ENCODE measurements around the gene LILRB3.
"Not testable (repeated sequence)": the region's sequence is repeated elsewhere in the genome, so short reads cannot be mapped to it uniquely, and the experiment has no call there.

The LILRB3 gene

GRCh38 chr19:54209058-54209810 lies 13.6 kb downstream of the LILRB3 start:
- no peak for DNase-seq

GRCh38 chr19:54208784-54209057 lies 14.1 kb downstream of the LILRB3 start:
- no peak for DNase-seq

- DNase-seq = no peak
These were observed 14.6 kb downstream of the LILRB3 start for GRCh38 chr19:54207983-54208783.

GRCh38 chr19:54207676-54207982 lies 15.2 kb downstream of the LILRB3 start:
- no peak for DNase-seq

GRCh38 chr19:54207193-54207592 lies 15.6 kb downstream of the LILRB3 start:
- DNase-seq = not testable (repeated sequence)

- no peak for DNase-seq
These were observed 16.0 kb downstream of the LILRB3 start for GRCh38 chr19:54206831-54207177.

- no peak for DNase-seq
These were observed 16.6 kb downstream of the LILRB3 start for GRCh38 chr19:54206030-54206830.

GRCh38 chr19:54204767-54205468 lies 17.9 kb downstream of the LILRB3 start:
- DNase-seq = no peak

GRCh38 chr19:54203151-54203611 lies 19.6 kb downstream of the LILRB3 start:
- DNase-seq = no peak

- no peak for DNase-seq
These were observed 20.8 kb downstream of the LILRB3 start for GRCh38 chr19:54201980-54202379.

- no peak for DNase-seq
These were observed 21.6 kb downstream of the LILRB3 start for GRCh38 chr19:54201172-54201701.

- no peak for DNase-seq
These were observed 23.4 kb downstream of the LILRB3 start for GRCh38 chr19:54199401-54199800.

- no peak for DNase-seq
These were observed 25.7 kb downstream of the LILRB3 start for GRCh38 chr19:54197121-54197520.

GRCh38 chr19:54196536-54196935 lies 26.3 kb downstream of the LILRB3 start:
- no peak for DNase-seq

- not testable (repeated sequence) for DNase-seq
These were observed 28.3 kb downstream of the LILRB3 start for GRCh38 chr19:54194463-54194862.

- DNase-seq = no peak
These were observed 29.8 kb downstream of the LILRB3 start for GRCh38 chr19:54193011-54193410.

GRCh38 chr19:54191811-54192453 lies 30.9 kb downstream of the LILRB3 start:
- DNase-seq = no peak

- DNase-seq = peak; percentile 80
These were observed 31.6 kb downstream of the LILRB3 start, which contains the start of gene TSEN34 for GRCh38 chr19:54191011-54191810. TSEN34 (plus strand) TSS chr19:54191308; CDS start chr19:54191365, 57 bp downstream.

- DNase-seq = peak; percentile 92
These were observed 32.2 kb downstream of the LILRB3 start for GRCh38 chr19:54190503-54191010.

- DNase-seq = peak; percentile 97
These were observed 32.9 kb downstream of the LILRB3 start for GRCh38 chr19:54189735-54190502.

Data from SHP77 treated with DMSO at 0.1 percent for 48 hours (cell line).